Measurements from ENCODE around the gene DAPK1.
A peak's percentile ranks its signal among the peaks of the same experiment; 100 is the strongest.

Gene DAPK1

GRCh38 chr9:87663556-87663955 lies 165.9 kb downstream of the DAPK1 start:
- no peak overlapping the region for H3K9ac ChIP-seq
- no peak overlapping the region for H3K4me2 ChIP-seq
- H3K4me1 ChIP-seq (ENCODE audit: low read depth, poor library complexity, severe bottlenecking): no peaks in the 10 kb centered on the region
- TF ChIP-seq, protein P1, sequence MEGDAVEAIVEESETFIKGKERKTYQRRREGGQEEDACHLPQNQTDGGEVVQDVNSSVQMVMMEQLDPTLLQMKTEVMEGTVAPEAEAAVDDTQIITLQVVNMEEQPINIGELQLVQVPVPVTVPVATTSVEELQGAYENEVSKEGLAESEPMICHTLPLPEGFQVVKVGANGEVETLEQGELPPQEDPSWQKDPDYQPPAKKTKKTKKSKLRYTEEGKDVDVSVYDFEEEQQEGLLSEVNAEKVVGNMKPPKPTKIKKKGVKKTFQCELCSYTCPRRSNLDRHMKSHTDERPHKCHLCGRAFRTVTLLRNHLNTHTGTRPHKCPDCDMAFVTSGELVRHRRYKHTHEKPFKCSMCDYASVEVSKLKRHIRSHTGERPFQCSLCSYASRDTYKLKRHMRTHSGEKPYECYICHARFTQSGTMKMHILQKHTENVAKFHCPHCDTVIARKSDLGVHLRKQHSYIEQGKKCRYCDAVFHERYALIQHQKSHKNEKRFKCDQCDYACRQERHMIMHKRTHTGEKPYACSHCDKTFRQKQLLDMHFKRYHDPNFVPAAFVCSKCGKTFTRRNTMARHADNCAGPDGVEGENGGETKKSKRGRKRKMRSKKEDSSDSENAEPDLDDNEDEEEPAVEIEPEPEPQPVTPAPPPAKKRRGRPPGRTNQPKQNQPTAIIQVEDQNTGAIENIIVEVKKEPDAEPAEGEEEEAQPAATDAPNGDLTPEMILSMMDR (conservative IDR thresholded peaks at IDR 0.05; ENCODE audit: low read depth, low read length): no peak
- H3K79me2 ChIP-seq (ENCODE audit: insufficient read depth, low read depth): no peaks in the 10 kb centered on the region
- no peaks in the 10 kb centered on the region for H3K27me3 ChIP-seq (ENCODE audit: insufficient read depth, low read depth)
- H3K36me3 ChIP-seq (ENCODE audit: insufficient read depth): no peaks in the 10 kb centered on the region
- H3K27ac ChIP-seq: no peak overlapping the region
- no peaks in the 10 kb centered on the region for H4K20me1 ChIP-seq (ENCODE audit: insufficient read depth)
- H3K4me3 ChIP-seq (IDR thresholded peaks at IDR 0.05; ENCODE audit: insufficient read depth, low read depth, low read length): no peak overlapping the region
- no peak overlapping the region for H2AFZ ChIP-seq (ENCODE audit: low read depth)

GRCh38 chr9:87664153-87665060 lies 166.7 kb downstream of the DAPK1 start:
- H3K4me3 ChIP-seq (IDR thresholded peaks at IDR 0.05; ENCODE audit: insufficient read depth, low read depth, low read length): no peak overlapping the region
- no peaks in the 10 kb centered on the region for H3K27me3 ChIP-seq (ENCODE audit: insufficient read depth, low read depth)
- H3K9ac ChIP-seq: no peak overlapping the region
- H3K4me2 ChIP-seq: no peak overlapping the region
- no peaks in the 10 kb centered on the region for H3K79me2 ChIP-seq (ENCODE audit: insufficient read depth, low read depth)
- no peaks in the 10 kb centered on the region for H3K36me3 ChIP-seq (ENCODE audit: insufficient read depth)
- no peak overlapping the region for H3K27ac ChIP-seq
- no peak overlapping the region for H2AFZ ChIP-seq (ENCODE audit: low read depth)
- no peaks in the 10 kb centered on the region for H4K20me1 ChIP-seq (ENCODE audit: insufficient read depth)
- no peaks in the 10 kb centered on the region for H3K4me1 ChIP-seq (ENCODE audit: low read depth, poor library complexity, severe bottlenecking)
- TF ChIP-seq, protein P1 (conservative IDR thresholded peaks at IDR 0.05; ENCODE audit: low read depth, low read length): no peak

GRCh38 chr9:87665505-87665904 lies 167.8 kb downstream of the DAPK1 start:
- Histone ChIP-seq H3K4me2 (no peak overlapping the region), H3K27me3 (ENCODE audit: insufficient read depth, low read depth) (no peaks in the 10 kb centered on the region), H3K27ac (no peak overlapping the region), H3K79me2 (ENCODE audit: insufficient read depth, low read depth) (no peaks in the 10 kb centered on the region), H3K4me3 (IDR thresholded peaks at IDR 0.05; ENCODE audit: insufficient read depth, low read depth, low read length) (no peak overlapping the region), H4K20me1 (ENCODE audit: insufficient read depth) (no peaks in the 10 kb centered on the region), H3K9ac (no peak overlapping the region), H3K4me1 (ENCODE audit: low read depth, poor library complexity, severe bottlenecking) (no peaks in the 10 kb centered on the region), H2AFZ (ENCODE audit: low read depth) (no peak overlapping the region), H3K36me3 (ENCODE audit: insufficient read depth) (no peaks in the 10 kb centered on the region)
- TF ChIP-seq, protein P1 (conservative IDR thresholded peaks at IDR 0.05; ENCODE audit: low read depth, low read length): no peak

- no peaks in the 10 kb centered on the region for H3K27me3 ChIP-seq (ENCODE audit: insufficient read depth, low read depth)
- H3K9ac ChIP-seq: no peak overlapping the region
- no peak overlapping the region for H3K27ac ChIP-seq
- no peaks in the 10 kb centered on the region for H3K79me2 ChIP-seq (ENCODE audit: insufficient read depth, low read depth)
- no peak overlapping the region for H3K4me3 ChIP-seq (IDR thresholded peaks at IDR 0.05; ENCODE audit: insufficient read depth, low read depth, low read length)
- H3K4me1 ChIP-seq (ENCODE audit: low read depth, poor library complexity, severe bottlenecking): no peaks in the 10 kb centered on the region
- no peak overlapping the region for H3K4me2 ChIP-seq
- H4K20me1 ChIP-seq (ENCODE audit: insufficient read depth): no peaks in the 10 kb centered on the region
- no peaks in the 10 kb centered on the region for H3K36me3 ChIP-seq (ENCODE audit: insufficient read depth)
- TF ChIP-seq, protein P1 (conservative IDR thresholded peaks at IDR 0.05; ENCODE audit: low read depth, low read length): peak; percentile 51
- no peak overlapping the region for H2AFZ ChIP-seq (ENCODE audit: low read depth)
Measured at GRCh38 chr9:87667164-87667738, 169.6 kb downstream of the DAPK1 start.
